BLaER1 (cell line): ENCODE results near the gene TIFAB.
A peak's percentile ranks its signal among the peaks of the same experiment; 100 is the strongest.

Experiments used
- H3K27ac ChIP-seq: shearing (Covaris generic); formaldehyde crosslinking; 2 replicates; pipeline ENCODE4 v1.8.1; 2022
- H3K27me3 ChIP-seq: shearing (Covaris generic); formaldehyde crosslinking; 2 replicates; pipeline ENCODE4 v1.8.1; 2022
- H3K36me3 ChIP-seq: shearing (Covaris generic); formaldehyde crosslinking; 2 replicates; pipeline ENCODE4 v1.8.1; 2022
- H3K4me1 ChIP-seq: shearing (Covaris generic); formaldehyde crosslinking; 2 replicates; pipeline ENCODE4 v1.8.1; 2022
- H3K4me2 ChIP-seq: shearing (Covaris generic); formaldehyde crosslinking; 2 replicates; pipeline ENCODE4 v1.8.1; 2022
- H3K4me3 ChIP-seq: shearing (Covaris generic); formaldehyde crosslinking; 2 replicates; pipeline ENCODE4 v1.8.1; 2022
- H3K9ac ChIP-seq: shearing (Covaris generic); formaldehyde crosslinking; 2 replicates; pipeline ENCODE4 v1.8.1; 2022
- H3K9me3 ChIP-seq: shearing (Covaris generic); formaldehyde crosslinking; 2 replicates; pipeline ENCODE4 v1.8.1; 2022
- H4K20me1 ChIP-seq: shearing (Covaris generic); formaldehyde crosslinking; 2 replicates; pipeline ENCODE4 v1.8.1; 2022
- Cebpa-rat ChIP-seq: shearing (Covaris generic); IDR thresholded peaks from 2 replicates; pipeline ENCODE4 v1.8.1; 2022

Gene TIFAB

DNA sequence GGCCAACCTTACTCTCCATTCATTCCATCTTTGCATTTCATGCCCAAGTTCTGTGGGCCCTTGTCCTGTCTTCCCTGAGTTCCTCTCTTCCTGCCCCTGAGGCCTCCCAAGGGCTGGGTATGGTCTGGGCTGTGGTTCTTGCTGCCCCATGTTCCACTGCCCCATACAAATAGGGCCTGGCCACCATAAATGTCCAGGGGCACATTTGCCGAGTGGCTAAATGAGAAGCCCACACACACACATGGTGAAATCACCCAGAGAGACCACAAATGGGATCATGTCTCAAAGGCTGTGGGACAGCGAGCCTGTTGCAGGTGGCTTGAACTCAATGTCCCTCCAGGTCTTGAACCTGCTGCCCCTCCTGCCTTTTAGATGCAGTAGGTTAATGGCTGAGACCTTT lies 1.2 kb downstream of the TIFAB start:
- peak overlapping the region; percentile 72; the same call in 1 of the 2 replicates for H3K4me2 ChIP-seq
- no peaks in the 10 kb centered on the region for H4K20me1 ChIP-seq
- H3K27ac ChIP-seq: no peak overlapping the region; the same call in 1 of the 2 replicates
- TF ChIP-seq Cebpa-rat: no peak
- no peak overlapping the region for H3K9ac ChIP-seq
- H3K36me3 ChIP-seq: no peaks in the 10 kb centered on the region
- no peaks in the 10 kb centered on the region for H3K9me3 ChIP-seq
- H3K27me3 ChIP-seq: no peaks in the 10 kb centered on the region
- H3K4me3 ChIP-seq: no peak overlapping the region
- peaks cover 69% of the 10 kb centered on the region for H3K4me1 ChIP-seq

- H3K27me3 ChIP-seq: no peaks in the 10 kb centered on the region
- no peak for TF ChIP-seq Cebpa-rat
These were observed 1.8 kb downstream of the TIFAB start for GRCh38 chr5:135450336-135450735.

GRCh38 chr5:135449644-135450043 lies 2.5 kb downstream of the TIFAB start:
- Histone ChIP-seq H3K4me2 (peak overlapping the region; percentile 95), H3K27ac (peak overlapping the region; percentile 19), H3K9ac (no peak overlapping the region), H3K9me3 (no peaks in the 10 kb centered on the region), H3K27me3 (no peaks in the 10 kb centered on the region), H3K36me3 (no peaks in the 10 kb centered on the region), H3K4me3 (no peak overlapping the region), H4K20me1 (no peaks in the 10 kb centered on the region), H3K4me1 (peaks cover 82% of the 10 kb centered on the region)
- TF ChIP-seq Cebpa-rat: no peak

More at GRCh38 chr5:135450336-135450735, 1.8 kb downstream of the TIFAB start:
- H4K20me1 ChIP-seq: no peaks in the 10 kb centered on the region
- H3K9ac ChIP-seq: no peak overlapping the region
- H3K4me3 ChIP-seq: no peak overlapping the region
- peaks cover 75% of the 10 kb centered on the region for H3K4me1 ChIP-seq
- H3K9me3 ChIP-seq: no peaks in the 10 kb centered on the region
- H3K36me3 ChIP-seq: no peaks in the 10 kb centered on the region
- no peak overlapping the region for H3K27ac ChIP-seq
- 0 out of 2 replicates have a peak overlapping the region, but pooled peaks have one; percentile 72 for H3K4me2 ChIP-seq

DNA sequence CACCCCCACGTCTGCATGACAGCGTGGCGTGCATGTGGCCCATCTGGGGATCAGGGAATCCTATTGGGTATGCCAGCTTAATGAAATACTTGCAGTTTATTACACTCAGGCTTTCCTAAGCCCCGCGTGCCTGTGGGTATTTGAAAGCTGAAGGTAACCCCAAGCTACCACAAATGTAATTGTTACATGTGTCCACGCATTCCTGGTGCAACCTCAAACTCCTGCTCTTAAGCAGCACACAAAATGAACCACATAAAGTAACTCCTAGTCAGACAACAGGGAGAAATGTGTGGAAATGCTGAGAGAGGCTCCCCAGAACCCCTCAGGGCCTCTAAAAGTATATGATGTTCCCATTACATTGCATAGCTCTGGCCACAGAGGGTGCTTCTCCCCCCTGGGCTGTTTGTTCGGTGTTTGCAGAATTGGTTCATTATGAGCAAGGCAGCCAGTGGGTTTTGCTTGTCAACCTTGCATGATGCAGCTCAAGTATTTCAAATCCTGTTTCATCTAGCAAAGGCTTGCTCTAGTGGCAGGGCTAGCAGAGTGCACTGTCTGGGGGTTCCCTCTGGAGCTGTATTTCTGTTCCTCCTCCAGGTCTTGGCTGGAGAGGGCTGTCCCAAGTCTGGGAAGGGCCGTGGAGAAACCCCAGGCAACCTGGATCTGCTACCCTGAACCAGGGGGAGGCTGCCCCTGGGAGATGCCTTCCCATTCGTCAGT lies 3.2 kb downstream of the TIFAB start:
- H4K20me1 ChIP-seq: no peaks in the 10 kb centered on the region
- H3K36me3 ChIP-seq: no peaks in the 10 kb centered on the region
- TF ChIP-seq Cebpa-rat: no peak
- peak overlapping the region; percentile 95 for H3K4me2 ChIP-seq
- no peaks in the 10 kb centered on the region for H3K27me3 ChIP-seq
- H3K4me1 ChIP-seq: peaks cover 89% of the 10 kb centered on the region
- peak overlapping the region; percentile 93; the same call in 1 of the 2 replicates for H3K27ac ChIP-seq
- no peaks in the 10 kb centered on the region for H3K9me3 ChIP-seq
- peak overlapping the region; percentile 34; the same call in 1 of the 2 replicates for H3K9ac ChIP-seq
- no peak overlapping the region for H3K4me3 ChIP-seq

DNA sequence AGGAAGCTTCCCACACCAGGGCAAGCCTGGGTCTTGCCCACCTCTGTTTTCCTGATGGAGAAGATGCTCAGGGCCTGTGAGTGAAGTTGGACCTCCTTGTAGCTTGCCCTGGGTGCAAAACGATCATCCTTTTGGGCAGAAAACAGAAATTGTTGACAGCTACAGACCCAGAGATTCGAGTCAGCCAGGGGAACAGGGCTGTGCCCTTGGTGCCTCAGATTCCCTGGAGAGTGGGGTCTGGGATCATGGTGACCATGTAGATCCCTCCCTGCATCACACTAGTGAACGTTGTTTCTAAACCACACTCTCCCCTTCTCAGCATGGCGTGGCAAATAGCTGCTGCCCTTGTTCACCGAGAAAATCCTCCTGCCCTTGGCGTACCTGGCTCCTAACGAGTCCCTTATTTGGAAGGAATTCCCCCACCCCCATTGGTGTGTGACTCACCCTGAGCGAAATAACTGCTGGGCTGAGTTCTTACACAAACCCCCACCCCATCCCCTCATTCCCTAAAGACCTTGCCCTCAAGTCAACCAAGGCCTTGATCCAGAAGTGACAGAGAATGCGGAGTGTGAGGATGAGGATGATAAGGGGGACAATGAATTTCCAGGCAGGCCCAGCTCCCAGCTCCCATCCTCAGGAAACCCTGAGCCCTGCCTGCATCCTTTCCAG lies 3.9 kb downstream of the TIFAB start:
- Histone ChIP-seq H3K4me2 (peak overlapping the region; percentile 95), H3K4me1 (peaks cover 97% of the 10 kb centered on the region), H3K9me3 (no peaks in the 10 kb centered on the region), H3K36me3 (no peaks in the 10 kb centered on the region), H3K27ac (peak overlapping the region; percentile 93), H3K9ac (no peak overlapping the region; the same call in 1 of the 2 replicates), H4K20me1 (no peaks in the 10 kb centered on the region), H3K4me3 (no peak overlapping the region), H3K27me3 (no peaks in the 10 kb centered on the region)
- no peak for TF ChIP-seq Cebpa-rat

- Histone ChIP-seq H3K9me3 (no peaks in the 10 kb centered on the region), H3K27me3 (no peaks in the 10 kb centered on the region), H3K9ac (peak within 1 kb of the TSS; percentile 75), H3K4me2 (peak within 1 kb of the TSS; percentile 95), H3K27ac (peak within 1 kb of the TSS; percentile 93), H3K4me1 (peaks cover 100% of the 10 kb centered on the region), H4K20me1 (no peaks in the 10 kb centered on the region), H3K36me3 (no peaks in the 10 kb centered on the region), H3K4me3 (peak within 1 kb of the TSS; percentile 34; the same call in 1 of the 2 replicates)
- no peak for TF ChIP-seq Cebpa-rat
These were observed 4.7 kb downstream of the TIFAB start, which contains the start of gene DCANP1 for GRCh38 chr5:135447298-135447929. Gene DCANP1 (minus strand): TSS chr5:135447348. CDS start chr5:135447108, 240 bp downstream.

DNA sequence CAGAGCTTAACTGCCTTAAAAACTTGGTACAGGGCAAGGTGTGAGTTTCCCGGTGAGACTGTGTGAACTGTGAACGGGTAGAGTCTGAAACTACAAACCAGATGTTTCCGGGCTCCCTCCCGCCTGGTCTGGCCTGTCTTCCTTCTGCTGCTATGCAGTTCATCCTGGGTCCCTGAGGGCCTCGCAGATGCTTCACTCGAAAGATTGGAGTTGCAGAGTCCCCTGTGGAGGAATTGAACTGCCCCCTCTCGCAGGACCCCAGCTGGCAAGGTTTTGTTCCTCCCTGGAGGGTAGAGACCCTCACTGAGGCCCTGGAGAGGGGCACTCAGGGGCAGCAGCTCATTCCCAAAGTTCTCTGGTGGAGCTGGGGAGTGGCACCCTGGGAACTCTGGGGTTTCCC lies 5.5 kb downstream of the TIFAB start:
- H3K9ac ChIP-seq: peak overlapping the region; percentile 75; the same call in 1 of the 2 replicates
- no peaks in the 10 kb centered on the region for H3K36me3 ChIP-seq
- peak overlapping the region; percentile 34; the same call in 1 of the 2 replicates for H3K4me3 ChIP-seq
- no peaks in the 10 kb centered on the region for H4K20me1 ChIP-seq
- peak overlapping the region; percentile 95 for H3K4me2 ChIP-seq
- TF ChIP-seq Cebpa-rat: no peak
- peak overlapping the region; percentile 93 for H3K27ac ChIP-seq
- H3K9me3 ChIP-seq: no peaks in the 10 kb centered on the region
- peaks cover 100% of the 10 kb centered on the region for H3K4me1 ChIP-seq
- no peaks in the 10 kb centered on the region for H3K27me3 ChIP-seq

GRCh38 chr5:135446206-135446605 lies 5.9 kb downstream of the TIFAB start:
- H4K20me1 ChIP-seq: no peaks in the 10 kb centered on the region
- peak overlapping the region; percentile 75 for H3K9ac ChIP-seq
- H3K4me3 ChIP-seq: no peak overlapping the region
- no peaks in the 10 kb centered on the region for H3K27me3 ChIP-seq
- H3K4me1 ChIP-seq: peaks cover 100% of the 10 kb centered on the region
- H3K4me2 ChIP-seq: peak overlapping the region; percentile 95
- peak overlapping the region; percentile 93 for H3K27ac ChIP-seq
- no peaks in the 10 kb centered on the region for H3K9me3 ChIP-seq
- no peak for TF ChIP-seq Cebpa-rat
- H3K36me3 ChIP-seq: no peaks in the 10 kb centered on the region

DNA sequence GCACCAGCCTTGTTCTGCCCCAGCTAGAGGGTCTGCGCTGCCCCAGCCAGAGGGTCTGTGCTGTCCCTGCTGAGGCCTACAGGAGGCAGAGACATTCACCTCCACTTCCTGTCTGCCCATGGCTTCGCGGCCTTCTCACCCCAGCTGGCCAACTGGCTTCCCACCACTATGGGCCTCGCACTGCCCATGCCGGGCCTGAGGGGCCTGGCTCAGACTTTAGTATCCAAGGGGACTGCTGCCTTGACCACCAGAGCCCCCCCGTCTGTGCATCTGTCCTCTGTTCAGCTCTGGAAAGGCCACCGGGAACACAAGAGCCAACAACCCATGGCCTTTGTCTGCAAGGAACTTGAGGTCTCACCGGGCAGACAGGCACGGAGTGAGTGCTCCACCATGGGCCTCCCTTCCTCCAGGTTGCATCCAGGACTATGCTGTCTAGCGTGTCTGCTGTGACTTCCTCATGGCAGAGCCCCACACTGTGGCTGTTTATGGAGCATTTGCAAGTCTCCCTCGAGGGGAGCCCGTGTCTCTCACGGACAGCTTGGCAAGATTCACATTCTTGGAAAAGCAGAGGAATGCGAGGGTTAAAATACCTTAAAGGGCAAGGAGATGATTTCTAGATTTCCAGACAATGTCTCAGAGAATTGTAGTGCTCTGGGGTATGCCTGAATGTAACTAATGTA lies 6.7 kb downstream of the TIFAB start:
- H3K4me2 ChIP-seq: peak overlapping the region; percentile 95
- no peaks in the 10 kb centered on the region for H4K20me1 ChIP-seq
- no peak for TF ChIP-seq Cebpa-rat
- no peaks in the 10 kb centered on the region for H3K36me3 ChIP-seq
- peak overlapping the region; percentile 93 for H3K27ac ChIP-seq
- H3K4me1 ChIP-seq: peaks cover 100% of the 10 kb centered on the region
- H3K27me3 ChIP-seq: no peaks in the 10 kb centered on the region
- H3K9me3 ChIP-seq: no peaks in the 10 kb centered on the region
- peak overlapping the region; percentile 75 for H3K9ac ChIP-seq
- H3K4me3 ChIP-seq: no peak overlapping the region
